ENCODE data around the gene CEP170.
A peak's percentile ranks its signal among the peaks of the same experiment; 100 is the strongest.

The CEP170 gene

DNA sequence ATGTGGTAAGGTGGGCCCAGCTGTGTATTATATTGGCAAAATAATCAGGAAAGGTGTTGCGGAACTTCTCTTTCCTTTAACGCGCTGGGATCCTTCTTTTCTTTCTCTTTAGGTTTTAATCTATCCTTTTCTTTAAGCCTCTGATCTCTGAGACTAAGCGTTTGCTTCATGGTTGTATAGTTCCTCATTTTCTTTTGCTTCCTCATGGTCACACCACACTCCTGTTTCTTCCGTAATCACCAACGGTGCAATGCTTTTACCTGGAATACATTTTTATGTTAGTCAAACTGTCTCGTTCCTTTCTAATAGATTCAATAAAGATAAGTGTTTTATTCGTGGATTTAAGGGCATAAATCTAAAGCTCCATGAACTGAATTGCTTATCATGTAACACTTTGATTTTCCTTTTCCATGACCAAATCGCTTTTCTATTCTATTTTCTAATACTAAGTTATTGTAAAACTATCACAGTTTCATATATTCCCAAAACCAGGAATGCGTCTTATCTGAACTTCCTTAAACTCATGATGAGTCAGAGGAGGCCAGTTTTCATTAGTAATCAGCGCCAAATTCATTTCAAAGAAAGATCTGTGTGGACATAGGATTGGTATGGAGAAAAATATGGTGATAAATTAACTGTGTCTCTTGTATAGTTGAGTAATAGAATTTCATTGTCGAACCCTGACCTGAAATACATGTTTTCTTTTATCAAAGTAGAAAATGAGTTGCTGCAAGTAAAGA, 13.0 kb upstream of the CEP170 start:
- DNase-seq (ENCODE audit: low read depth): peak; percentile 83

- peak; percentile 31 for DNase-seq (ENCODE audit: low read depth)
These were observed 12.4 kb upstream of the CEP170 start for GRCh38 chr1:243267471-243267880.

- DNase-seq (ENCODE audit: low read depth): peak; percentile 30
These were observed 11.2 kb upstream of the CEP170 start for GRCh38 chr1:243266231-243266630.

DNA sequence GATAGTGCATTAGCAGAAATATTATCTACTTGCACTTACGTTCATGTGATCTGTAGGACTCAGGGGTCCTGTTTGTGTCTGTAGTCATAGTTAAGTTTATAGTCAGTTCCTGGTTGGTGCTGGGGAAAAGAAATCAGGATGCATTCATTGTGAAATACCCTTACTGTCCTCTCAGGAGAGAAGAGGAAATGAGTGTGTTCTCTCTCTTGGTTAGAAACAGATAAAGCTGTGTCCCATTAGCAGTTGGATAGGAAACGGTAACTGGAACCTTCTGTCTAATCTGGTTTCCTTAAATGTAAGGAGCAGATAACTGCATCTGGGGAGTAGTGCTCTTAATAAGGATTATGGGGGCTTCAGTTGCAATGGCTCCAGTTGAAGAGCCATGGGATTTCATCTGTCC, 9.6 kb upstream of the CEP170 start:
- DNase-seq (ENCODE audit: low read depth): peak; percentile 89

- DNase-seq (ENCODE audit: low read depth): peak; percentile 61
These were observed 6.3 kb upstream of the CEP170 start for GRCh38 chr1:243261390-243261789.

GRCh38 chr1:243260221-243260880, 5.3 kb upstream of the CEP170 start:
- no peak for DNase-seq (ENCODE audit: low read depth)

DNA sequence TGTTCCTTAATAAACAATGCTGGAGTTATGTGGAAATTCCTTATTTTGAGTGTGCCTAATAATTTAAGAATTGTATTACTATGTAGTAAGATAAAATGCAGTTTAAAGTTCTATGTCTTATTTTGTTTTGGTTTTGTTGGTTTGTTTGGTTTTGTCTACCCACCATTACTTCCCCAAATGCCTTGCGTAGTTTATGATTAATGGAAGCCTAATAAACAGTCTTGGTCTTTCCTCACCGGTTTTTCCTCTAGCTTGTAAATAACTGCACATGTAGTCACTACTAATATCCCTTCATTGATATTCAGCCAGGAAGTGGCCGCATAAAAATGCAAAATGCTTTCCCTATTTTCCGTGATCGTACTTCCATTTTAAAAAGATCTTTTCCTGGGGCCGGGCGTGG, 3.6 kb upstream of the CEP170 start:
- no peak for DNase-seq (ENCODE audit: low read depth)

DNA sequence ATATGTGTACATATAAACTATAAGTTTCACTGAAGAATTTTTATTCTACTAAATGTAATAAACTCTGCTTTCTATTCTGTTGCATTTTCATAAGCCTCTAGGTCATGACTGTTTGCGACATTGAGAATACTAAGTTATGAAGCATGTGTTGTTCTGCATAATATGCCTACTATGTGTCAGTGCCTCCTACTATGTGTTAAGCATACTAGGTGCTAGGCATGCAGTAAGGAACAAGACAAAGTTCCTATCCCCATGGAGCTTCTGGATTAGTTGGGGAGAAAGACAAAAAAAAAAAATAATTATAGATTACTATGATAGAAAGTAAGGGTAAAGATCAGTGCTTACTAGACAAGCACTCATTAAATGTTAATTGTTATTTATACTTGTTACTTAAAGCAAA, 2.1 kb upstream of the CEP170 start:
- no peak for DNase-seq (ENCODE audit: low read depth)

DNA sequence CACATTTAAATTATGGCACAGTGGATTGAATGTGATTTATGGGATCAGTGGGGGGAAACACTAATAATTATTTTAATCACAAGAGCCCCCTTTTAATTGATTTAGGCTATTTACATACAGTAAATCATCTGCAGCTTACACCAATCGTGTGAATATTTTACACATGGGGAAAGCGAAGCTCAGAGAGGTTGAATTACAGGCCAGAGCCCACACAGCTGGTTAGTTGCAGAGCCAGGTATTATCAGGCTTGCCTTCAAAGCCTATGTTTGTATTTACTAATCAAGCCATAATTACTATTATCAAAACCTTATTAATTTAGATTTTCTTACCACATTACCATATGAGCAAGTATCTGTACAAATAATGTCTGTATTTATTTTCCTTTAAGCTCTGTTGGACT, 1.5 kb upstream of the CEP170 start:
- no peak for DNase-seq (ENCODE audit: low read depth)

DNA sequence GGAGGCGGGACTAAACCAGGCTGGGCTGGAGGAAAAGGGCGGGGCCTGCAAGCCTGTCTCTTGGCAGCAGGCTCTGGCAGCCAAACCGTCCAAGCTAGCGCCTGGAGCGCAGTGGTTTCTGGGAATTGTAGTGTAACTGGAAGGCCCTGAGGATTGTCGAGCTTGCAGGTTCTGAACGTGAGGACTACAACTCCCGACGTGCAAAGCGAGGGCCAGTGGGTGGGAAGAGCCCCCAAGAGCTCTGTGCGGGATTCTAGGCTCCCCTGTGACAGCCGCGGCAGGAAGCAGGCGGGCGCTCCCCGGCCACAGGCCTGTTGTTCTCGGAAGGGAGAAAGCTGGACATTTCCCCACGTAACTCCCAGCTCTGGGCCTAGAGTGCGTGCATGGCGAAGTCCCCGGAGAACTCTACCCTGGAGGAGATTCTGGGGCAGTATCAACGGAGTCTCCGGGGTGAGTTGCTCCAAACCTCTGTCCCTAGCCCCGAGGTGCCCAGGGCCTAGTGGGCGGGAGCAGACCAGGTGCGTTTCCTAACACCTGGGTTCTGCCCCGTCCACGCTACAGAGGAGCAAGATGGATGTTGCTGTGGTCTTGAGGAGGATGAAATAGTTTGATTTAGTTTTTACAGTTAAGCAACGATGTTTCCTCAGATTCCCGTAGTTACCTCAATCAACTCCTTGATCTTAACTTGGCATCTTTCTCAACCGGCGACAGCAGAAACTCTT, 871 bp upstream of the CEP170 start, which contains the start of gene SDCCAG8:
Gene SDCCAG8 (plus strand): TSS at position 251 of the 722 bp plus-strand sequence. CDS start 133 bp downstream, at position 384.
- peak; percentile 100 for DNase-seq (ENCODE audit: low read depth)

DNA sequence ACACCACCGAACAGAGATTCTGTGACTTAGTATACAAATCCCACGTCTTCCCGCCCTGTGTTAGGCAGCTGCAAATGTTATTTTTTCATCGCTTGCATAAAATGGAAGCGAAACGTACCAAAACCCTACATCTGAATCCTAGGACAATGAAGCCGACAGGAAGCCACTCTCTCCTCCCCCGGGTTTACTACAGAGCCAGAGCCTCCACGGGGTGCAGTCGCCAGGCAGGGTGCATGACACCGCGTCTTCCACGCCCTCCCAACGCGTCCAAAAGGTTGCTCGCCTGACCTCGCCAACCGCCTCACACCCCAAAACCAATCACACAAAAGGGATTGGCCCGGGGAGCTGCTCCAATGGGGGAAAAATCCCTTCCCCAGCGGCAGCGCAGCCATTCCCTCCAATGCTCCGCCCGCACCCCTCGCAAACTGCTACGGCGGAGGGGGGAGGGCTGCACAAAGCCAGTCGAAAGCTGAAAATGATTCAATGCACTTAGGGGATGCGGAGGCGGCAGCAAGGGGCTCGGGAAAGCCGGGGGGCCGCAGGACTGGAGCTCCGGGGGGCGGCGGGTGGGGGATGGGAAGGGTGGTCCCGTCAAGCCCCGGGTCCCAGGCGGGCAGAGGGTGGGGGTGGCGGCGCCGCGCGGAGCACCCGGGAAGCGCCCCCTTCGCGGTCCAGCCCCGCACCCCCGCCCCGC, 701 bp downstream of the CEP170 start:
- DNase-seq (ENCODE audit: low read depth): peak; percentile 73

- no peak for DNase-seq (ENCODE audit: low read depth)
These were observed 1.2 kb downstream of the CEP170 start for GRCh38 chr1:243253926-243254232.

DNA sequence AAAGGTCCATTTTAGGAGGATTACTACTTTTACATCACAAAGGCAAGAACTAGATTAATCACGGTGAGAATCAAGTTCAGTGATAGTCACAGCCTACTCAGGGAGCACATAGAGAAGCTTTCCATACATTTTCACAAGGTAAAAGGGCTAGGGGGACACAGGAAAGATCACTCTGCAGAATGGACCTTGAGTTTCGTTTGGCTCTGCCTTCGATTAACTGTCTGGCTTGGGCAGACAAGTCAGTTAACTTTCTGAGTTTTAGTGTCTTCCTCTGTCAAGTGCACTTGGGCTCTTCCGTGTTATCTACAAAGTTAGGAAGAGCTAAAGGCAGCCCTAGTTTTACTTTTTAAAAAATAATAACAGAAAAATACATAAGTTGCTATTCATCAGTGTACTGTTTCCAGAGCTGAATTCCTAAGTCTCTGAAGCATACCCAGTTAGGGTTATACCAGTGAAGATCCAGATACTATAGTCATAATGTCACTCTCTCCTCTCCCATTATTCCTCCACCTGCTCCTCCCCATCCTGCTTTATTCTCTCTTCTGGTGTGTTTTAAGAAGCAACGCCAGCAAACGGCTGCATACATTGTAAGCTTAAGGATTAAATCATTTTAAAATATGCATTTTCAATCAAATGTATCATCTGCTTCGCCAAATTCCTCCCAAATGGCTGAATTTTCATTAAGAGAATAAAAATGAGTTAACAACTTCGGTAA, 1.7 kb downstream of the CEP170 start:
- peak; percentile 20 for DNase-seq (ENCODE audit: low read depth)

DNA sequence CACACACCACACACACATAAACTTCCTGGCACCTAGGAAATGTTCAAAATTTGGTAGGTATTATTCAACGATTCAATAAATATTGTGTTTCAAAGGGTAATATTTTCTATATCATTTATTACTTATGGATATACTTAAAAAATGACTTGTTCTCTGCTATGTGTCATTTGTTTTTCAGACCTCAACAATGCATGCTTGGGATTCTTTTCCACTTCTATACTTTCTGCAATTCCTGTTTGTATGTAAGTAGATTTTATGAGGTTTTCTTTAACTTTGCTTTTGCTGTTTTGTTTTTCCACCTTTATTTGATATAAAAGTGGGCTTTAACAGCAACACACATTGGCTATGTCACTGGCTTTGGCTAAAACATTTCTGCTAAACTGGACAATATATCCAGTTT, 3.5 kb downstream of the CEP170 start:
- DNase-seq (ENCODE audit: low read depth): peak; percentile 42

DNA sequence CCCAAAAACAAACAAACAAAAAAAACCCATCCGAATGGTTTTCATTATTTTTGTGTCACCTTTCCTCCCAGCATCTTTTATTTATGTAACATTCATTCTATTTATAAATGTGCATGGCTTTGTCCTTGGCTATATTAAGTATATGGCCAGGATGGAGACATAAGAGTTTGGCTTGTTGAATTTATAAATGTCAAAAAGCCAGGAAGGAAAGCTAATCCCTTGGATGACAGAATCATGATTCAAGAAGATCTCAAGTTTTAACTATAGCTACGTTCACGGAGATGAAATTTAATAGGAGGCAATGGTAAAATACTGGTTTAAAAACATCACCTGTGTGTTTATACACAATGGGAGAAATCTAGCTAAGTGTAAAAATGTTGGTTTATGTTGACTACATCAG, 5.0 kb downstream of the CEP170 start:
- DNase-seq (ENCODE audit: low read depth): peak; percentile 58

DNA sequence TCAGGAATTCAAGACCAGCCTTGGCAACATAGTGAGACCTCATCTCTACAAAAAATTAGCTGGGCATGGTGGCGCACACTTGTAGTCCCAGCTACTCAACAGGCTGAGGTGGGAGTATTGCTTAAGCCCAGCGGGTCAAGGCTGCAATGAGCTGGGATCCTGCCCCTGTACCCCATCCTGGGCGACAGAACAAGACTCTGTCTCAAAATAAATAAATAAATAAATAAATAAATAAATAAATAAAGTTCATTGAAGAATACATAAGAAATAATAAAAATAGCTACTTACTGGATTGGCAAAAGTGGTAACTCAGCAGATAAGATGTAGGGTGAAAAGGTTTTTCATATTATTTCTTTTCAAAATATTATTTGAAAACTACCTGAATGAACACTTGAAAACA, 5.9 kb downstream of the CEP170 start:
- no peak for DNase-seq (ENCODE audit: low read depth)

DNA sequence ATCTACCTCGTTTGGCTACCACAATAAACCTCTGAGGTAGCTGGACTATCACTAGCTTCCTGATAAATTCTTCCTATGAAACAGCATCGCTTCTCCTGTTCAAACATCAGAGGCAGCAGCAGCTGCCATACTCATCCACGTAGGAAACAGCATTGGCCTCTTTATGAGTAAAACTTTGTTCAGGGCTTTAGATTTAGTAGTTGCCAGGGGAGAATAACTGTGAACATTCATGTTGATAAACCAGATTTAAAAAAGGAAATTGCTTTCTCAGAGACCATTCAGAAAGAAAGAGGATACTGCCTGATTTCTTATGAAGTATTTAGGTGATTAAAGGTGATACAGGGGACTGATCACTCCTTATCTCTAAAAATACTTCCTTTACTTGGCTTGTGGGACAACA, 7.2 kb downstream of the CEP170 start:
- no peak for DNase-seq (ENCODE audit: low read depth)

DNA sequence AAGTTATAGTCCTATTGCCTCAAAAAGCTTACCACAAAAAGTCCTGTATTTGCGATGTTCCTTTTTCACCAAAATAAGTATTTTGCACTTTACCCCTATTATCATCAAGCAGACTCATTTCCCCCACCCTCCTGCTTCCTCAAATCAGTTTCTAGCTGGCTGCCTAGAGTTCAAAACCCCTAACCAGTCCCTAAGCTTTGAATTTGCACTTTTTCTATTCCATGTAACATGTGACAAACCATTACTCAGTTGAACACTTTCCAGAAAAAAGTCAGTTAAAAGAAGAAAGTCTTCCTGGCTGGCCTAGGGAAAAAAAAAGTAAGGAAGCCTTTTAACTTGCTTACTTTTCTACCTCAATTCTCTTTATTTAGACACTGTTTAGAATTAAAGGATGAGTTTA, 8.2 kb downstream of the CEP170 start:
- DNase-seq (ENCODE audit: low read depth): peak; percentile 39

DNA sequence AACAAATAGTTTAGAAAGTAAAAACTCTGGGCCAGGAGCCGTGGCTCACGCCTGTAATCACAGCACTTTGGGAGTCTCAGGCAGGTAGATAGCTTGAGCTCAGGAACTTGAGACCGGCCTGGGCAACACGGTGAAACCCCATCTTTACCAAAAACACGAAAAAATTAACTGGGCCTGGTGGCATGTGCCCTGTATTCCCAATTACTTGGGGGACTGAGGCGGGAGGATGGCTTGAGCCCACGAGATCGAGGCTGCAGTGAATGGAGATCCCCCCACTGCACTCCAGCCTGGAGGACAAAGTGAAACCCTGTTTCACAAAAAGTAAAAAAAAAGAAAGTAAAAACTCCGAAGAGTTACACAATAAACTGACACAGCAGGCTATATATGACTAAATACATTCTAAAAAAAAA, 10.6 kb downstream of the CEP170 start:
- DNase-seq (ENCODE audit: low read depth): no peak

DNA sequence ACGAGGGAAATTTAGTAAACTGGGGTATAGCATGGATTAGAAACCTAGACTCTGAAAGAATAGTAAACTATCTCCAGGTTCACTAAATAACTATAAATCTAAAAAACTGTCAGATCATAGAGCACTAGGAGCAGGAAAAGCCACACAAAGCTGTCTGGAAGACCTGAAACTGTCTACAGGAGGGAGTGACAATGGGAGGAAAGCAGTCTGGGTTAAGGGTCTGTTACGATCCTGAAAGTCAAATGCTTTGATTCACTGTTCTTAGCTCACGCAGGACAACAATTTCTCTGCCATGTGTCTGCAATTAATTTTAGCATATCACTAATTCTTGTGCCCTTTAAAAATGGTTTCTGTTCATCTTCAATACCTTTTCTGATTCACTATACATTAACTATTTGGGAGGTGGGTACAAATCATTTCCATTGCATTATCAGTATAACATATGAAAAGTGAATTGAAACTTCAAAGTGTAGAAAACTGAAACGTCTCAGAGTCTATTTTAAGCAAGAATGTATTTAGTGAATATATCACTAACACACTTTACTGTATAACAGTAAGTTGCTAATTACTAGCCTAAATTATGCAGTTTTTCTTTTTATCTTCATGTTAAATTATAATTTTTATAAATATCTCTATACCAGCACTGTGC, 18.4 kb downstream of the CEP170 start:
- DNase-seq (ENCODE audit: low read depth): no peak

DNA sequence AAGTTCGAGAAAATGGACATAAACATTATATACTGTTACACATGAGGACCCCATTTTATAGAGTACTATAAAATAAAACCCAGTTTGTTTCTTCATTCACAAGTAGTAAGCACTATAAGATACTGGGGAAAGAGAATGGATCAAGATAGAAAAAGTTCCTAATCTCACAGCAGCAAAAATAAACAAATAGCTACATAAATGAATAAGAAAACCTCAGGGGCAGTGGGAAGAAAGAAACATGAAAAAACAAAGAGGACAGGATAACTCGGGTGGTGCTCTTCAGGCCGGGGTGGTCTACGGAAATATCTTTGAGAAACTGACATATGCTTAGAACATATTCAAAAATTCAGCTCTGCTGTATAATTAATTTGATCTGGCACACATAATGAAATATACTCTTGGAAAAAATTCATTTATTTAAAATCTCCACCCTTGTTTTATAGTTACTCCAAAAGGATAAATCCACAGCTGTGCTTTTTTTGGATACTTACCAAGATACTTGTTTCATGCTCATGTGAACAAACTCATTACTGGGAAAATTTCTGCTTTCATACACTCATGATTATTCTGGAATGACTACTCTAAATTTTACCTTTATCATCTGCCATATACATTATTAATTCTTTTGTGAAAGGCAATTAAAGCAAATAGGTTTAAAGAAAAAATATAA, 20.0 kb downstream of the CEP170 start:
- DNase-seq (ENCODE audit: low read depth): peak; percentile 55
